Keratinocyte (primary cell): ENCODE data around the gene OPN1LW.

Experiments used
- EZH2 ChIP-seq: IDR thresholded peaks from one replicate; pipeline ENCODE4 v1.6.1; 2012; ENCODE audit warnings: inconsistent platforms, mild to moderate bottlenecking, low read length, moderate library complexity
- TF ChIP-seq, protein P1 (sequence below), 3 experiments: IDR thresholded peaks in 1 of 3; conservative IDR thresholded peaks in 1 of 3; optimal IDR thresholded peaks in 1 of 3; 2 replicates in 2 of 3; 3 replicates in 1 of 3; pipeline versions ENCODE3 to v1.5.1; 2011; ENCODE audit warnings: low read length in 3 of 3, mild to moderate bottlenecking in 3 of 3, moderate library complexity in 2 of 3, control low read depth in 1 of 3, inconsistent platforms in 1 of 3; ENCODE audit not compliant: insufficient read depth in 2 of 3; ENCODE audit errors: extremely low read depth in 1 of 3

DNA sequence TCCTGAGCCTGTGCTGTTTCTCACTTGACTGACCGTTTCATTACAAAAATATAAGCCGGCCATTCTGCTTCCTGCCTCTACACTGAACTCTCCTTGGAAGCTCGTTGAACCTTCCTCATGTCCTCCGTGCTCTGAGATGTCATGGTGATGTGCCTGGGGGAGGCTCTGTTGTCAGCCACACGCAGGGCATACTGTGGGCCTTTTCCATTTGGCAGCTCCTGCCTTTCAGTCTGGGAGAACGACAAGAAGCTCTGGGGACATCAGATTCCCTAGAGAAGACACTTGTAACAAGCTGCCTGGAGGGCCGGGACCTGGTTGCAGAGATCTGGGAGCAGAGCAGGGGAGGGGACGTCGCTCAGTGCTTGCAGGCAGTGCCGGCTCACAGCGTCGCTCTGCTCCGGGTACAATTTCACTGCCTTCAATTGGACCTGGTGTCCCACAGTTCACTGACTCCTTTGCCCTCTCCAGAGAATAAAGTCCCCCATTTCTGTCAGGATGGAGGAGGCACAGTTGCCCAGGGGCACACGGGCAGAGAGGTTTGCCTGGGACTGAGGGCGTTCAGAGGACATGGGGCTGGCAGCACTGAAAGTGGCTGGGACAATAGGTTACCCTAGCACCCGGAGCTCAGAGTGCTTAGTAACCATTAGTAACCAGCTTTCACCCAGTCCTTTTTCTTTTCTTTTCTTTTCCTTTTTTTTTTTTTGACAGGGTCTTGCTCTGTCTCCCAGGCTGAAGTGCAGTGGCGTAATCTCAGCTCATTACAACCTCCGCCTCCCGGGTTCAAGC, 27.4 kb upstream of the OPN1LW start:
- TF ChIP-seq, protein P1, sequence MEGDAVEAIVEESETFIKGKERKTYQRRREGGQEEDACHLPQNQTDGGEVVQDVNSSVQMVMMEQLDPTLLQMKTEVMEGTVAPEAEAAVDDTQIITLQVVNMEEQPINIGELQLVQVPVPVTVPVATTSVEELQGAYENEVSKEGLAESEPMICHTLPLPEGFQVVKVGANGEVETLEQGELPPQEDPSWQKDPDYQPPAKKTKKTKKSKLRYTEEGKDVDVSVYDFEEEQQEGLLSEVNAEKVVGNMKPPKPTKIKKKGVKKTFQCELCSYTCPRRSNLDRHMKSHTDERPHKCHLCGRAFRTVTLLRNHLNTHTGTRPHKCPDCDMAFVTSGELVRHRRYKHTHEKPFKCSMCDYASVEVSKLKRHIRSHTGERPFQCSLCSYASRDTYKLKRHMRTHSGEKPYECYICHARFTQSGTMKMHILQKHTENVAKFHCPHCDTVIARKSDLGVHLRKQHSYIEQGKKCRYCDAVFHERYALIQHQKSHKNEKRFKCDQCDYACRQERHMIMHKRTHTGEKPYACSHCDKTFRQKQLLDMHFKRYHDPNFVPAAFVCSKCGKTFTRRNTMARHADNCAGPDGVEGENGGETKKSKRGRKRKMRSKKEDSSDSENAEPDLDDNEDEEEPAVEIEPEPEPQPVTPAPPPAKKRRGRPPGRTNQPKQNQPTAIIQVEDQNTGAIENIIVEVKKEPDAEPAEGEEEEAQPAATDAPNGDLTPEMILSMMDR (optimal IDR thresholded peaks at IDR 0.05 in 1 of 3, IDR thresholded peaks at IDR 0.05 in 1 of 3, conservative IDR thresholded peaks at IDR 0.05 in 1 of 3; ENCODE audit: extremely low read depth in 1 of 3, insufficient read depth in 2 of 3, low read length in 3 of 3): no peak
- TF ChIP-seq EZH2: no peak
